Activated CD4-positive, alpha-beta T cell treated with anti-CD3 and anti-CD28 coated beads, Interleukin-2, amount 50 U/mL, for 4 hours (primary cell): Measurements from ENCODE around the gene SLC35E1.
"Not testable (repeated sequence)": the region's sequence is repeated elsewhere in the genome, so short reads cannot be mapped to it uniquely, and the experiment has no call there.

ENCODE experiments used
- DNase-seq, 2 experiments: peaks; one replicate each; pipeline ENCODE4 v3.0.0-alpha.2; 2020

SLC35E1 gene

GRCh38 chr19:16520986-16521624 is 51.1 kb downstream of the SLC35E1 start:
- no peak for DNase-seq

GRCh38 chr19:16520074-16520973 is 51.9 kb downstream of the SLC35E1 start:
- DNase-seq: no peak

DNA sequence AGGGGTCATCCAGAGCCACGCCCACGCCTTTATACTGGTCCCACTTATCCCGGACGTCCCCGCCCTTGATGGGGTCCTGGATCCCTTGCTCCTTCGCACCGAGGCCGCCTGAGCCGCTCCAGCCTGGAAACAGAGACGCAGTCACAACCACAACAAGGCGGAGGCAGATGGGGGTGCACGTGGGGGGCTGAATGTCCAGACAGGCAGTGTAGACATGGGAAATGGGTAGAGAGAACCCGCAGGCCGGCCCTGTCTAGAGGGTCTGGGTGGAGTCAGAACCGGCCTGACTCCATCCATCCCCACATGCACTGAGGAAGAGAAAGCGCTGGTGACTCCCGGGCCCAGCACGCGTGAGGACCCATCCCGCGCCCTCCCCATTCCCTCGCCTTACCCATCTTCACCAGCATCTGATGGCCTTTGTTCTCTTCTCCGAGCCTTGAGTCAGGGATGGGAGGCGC is 53.0 kb downstream of the SLC35E1 start:
- no peak for DNase-seq

DNA sequence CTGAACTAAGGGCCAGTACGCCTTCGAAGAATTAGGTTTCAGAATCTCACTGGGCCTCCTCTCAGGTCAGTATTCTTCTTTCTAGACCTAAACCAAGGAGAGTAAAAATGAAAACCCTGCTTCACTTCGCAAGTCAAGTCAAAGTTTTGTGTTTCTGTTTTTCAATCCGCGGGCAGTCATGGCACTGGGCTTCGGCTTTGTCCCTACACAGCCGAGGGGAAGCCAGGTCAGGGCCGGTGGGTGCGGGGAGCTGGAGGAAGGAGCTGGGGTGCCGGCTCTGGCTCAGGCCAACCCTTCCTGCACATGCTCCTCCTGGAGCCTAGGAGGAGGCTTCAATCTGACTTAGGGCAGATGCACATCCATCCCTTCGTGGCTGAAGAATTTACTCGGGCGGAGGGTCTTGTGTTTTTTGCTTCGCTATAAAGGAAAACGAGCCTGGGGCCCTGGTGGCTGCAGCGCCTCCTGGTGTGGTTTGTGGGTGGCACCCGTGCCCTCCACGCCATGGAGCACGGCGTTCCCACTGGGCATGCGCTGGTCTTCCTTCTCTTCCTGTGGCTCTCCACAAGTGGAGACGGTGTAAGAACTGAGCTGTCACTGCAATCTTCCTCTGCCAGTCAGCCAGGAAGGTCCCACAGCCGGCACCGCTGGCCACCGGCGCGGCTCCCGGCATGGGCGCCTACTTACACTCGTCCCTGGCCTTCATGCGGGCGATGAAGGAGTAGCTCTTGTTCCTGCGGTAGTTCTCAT is 53.6 kb downstream of the SLC35E1 start:
- no peak for DNase-seq

DNA sequence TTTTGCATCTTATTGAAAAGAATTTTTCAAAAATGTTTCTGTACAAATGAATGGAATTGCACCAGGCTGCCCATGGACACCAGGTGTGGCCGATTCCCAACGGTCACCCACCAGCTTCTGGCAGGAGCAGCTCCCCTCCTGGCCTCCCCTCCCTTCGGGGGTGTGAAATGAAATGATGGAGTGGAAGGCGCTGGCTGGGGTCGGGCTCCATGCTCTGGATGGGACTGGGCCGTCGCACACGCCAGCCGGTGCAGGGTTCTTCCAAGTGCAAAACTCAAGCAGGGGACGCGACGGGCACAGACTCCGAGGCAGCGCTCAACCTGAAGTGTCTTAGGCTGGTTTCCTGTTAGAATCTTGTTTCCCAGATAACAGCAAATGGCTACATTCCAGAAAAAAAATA is 54.2 kb downstream of the SLC35E1 start:
- DNase-seq: no peak

GRCh38 chr19:16516923-16517610 is 55.1 kb downstream of the SLC35E1 start:
- DNase-seq: no peak

GRCh38 chr19:16516381-16516780 is 55.8 kb downstream of the SLC35E1 start:
- no peak for DNase-seq

- DNase-seq: no peak
Measured at GRCh38 chr19:16514383-16515019, 57.7 kb downstream of the SLC35E1 start.

DNA sequence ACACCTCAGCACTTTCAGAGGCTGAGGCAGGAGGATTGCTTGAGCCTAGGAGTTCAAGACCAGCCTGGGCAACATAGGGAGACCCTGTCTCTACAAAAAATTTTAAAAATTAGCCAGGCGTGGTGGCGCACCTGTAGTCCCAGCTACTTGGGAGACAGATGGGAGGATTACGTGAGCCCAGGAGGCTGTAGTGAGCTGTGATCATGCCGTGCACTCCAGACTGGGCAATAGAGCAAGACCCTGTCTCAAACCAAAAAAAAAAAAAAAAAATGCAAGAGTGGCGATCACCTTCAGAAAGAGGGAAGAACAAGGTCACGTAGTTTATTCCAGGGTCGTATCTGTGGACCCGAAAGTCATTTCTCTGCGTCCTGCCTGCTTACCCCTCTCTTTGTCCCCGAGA is 59.6 kb downstream of the SLC35E1 start:
- not testable (repeated sequence) for DNase-seq

- no peak for DNase-seq
Measured at GRCh38 chr19:16509141-16510061, 62.8 kb downstream of the SLC35E1 start.

- no peak for DNase-seq
Measured at GRCh38 chr19:16508546-16508945, 63.7 kb downstream of the SLC35E1 start.

DNA sequence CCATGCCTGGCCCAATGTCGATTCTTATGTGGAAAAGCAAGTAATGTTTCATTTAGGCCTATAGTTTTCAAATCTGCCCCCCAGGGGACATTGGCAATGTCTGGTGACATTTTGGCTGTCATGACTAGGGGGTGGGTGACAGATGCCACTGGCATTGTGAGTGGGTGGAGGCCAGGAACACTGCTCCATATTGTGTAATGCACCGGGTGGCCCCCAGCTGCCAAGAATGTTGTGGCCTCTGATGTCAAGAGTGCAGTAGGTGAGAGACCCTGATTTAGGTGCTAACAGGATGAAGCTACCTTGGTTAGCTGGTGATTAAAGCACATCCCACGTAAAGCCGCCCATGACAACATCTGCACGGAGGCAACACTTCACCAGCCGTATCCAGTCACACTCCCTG is 65.3 kb downstream of the SLC35E1 start:
- DNase-seq: no peak

DNA sequence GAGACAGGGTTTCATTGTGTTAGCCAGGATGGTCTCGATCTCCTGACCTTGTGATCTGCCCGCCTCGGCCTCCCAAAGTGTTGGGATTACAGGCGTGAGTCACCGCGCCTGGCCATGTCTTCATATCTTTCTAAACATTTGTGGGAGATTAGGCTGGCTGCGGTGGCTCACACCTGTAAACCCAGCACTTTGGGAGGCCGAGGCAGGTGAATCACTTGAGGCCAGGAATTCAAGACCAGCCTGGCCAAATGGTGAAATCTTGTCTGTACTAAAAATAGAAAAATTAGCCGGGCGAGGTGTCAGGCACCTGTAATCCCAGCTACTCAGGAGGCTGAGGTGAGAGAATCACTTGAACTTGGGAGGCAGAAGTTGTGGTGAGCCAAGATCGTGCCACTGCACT is 66.1 kb downstream of the SLC35E1 start:
- DNase-seq: not testable (repeated sequence)

GRCh38 chr19:16504271-16504670 is 67.9 kb downstream of the SLC35E1 start:
- DNase-seq: no peak
